GM19043 (cell line): ENCODE data around the gene POLN.

Experiments
- ATAC-seq: cut with Tn5 transposase; IDR thresholded peaks from one replicate; pipeline ENCODE4 v1.9.1; 2021; ENCODE audit warnings: low read depth; ENCODE audit not compliant: unreplicated experiment

POLN gene

GRCh38 chr4:2241410-2242353 is at the start of gene POLN, which contains the start of gene HAUS3:
TSS of gene POLN (minus strand) at chr4:2242121. CDS start at chr4:2229231, 12,890 bp downstream.
TSS of gene HAUS3 (minus strand) at chr4:2242121. CDS start at chr4:2240946, 1,175 bp downstream.
- ATAC-seq = peak; percentile 86

- no peak for ATAC-seq
These were observed 49.2 kb upstream of the POLN start for GRCh38 chr4:2290974-2291704.

GRCh38 chr4:2290488-2290887 is 48.6 kb upstream of the POLN start:
- ATAC-seq = no peak

- no peak for ATAC-seq
These were observed 48.0 kb upstream of the POLN start for GRCh38 chr4:2289955-2290333.

- no peak for ATAC-seq
These were observed 47.5 kb upstream of the POLN start for GRCh38 chr4:2289311-2289954.

- no peak for ATAC-seq
These were observed 46.2 kb upstream of the POLN start for GRCh38 chr4:2288051-2288541.

GRCh38 chr4:2287594-2287915 is 45.6 kb upstream of the POLN start:
- ATAC-seq = no peak

- ATAC-seq = no peak
These were observed 45.1 kb upstream of the POLN start for GRCh38 chr4:2286904-2287593.

GRCh38 chr4:2285613-2286381 is 43.9 kb upstream of the POLN start:
- no peak for ATAC-seq

- ATAC-seq = no peak
These were observed 43.2 kb upstream of the POLN start for GRCh38 chr4:2284934-2285612.

- no peak for ATAC-seq
These were observed 42.4 kb upstream of the POLN start for GRCh38 chr4:2284161-2284933.

GRCh38 chr4:2283199-2283711 is 41.3 kb upstream of the POLN start:
- ATAC-seq = no peak

GRCh38 chr4:2281575-2282343 is 39.8 kb upstream of the POLN start:
- no peak for ATAC-seq

- no peak for ATAC-seq
These were observed 38.8 kb upstream of the POLN start for GRCh38 chr4:2280531-2281300.

- no peak for ATAC-seq
These were observed 36.0 kb upstream of the POLN start for GRCh38 chr4:2277956-2278355.

- ATAC-seq = no peak
These were observed 34.8 kb upstream of the POLN start for GRCh38 chr4:2276581-2277325.
